GM11168 (cell line): ENCODE measurements around the gene C10orf90.

Source experiments
- in situ Hi-C: fragments of 300-500 bp; cut with MboI; formaldehyde crosslinking; loops from one replicate; pipeline ENCODE4 v1.12.0; 2022; ENCODE audit warnings: low sequenced_read_pairs; ENCODE audit not compliant: unreplicated experiment

The C10orf90 gene

DNA sequence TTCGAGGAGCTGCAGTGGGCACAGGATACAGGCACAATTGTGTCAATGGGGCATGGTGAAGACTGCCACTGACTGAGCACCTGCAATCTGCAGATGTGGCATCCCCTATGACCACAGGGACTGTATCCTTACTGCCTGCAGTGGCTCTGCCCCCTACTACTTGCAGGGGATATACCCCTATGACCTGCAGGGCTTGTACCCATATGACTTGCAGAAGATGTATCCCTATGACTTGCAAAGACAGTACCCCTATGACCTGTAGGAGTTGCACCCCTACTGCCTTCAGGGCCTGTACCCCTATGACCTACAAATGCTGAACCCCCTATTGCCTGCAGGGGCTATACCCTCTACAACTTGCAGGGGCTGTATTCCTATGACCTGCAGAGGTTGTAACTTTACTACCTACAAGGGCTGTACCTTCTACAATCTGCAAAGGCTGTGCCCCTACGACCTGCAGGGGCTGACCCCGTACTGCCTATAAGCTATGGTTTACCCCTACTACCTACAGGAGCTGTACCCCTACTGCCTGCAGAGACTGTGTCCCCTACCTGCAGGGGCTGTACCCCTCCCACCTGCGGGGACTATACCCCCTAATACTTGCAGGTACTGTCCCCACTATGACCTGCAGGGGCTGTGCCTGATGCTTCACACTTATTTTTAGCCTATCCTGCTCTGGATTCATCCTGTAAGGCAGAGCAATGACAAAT is 216.3 kb downstream of the C10orf90 start:
- in situ Hi-C loops, result no loop called here

DNA sequence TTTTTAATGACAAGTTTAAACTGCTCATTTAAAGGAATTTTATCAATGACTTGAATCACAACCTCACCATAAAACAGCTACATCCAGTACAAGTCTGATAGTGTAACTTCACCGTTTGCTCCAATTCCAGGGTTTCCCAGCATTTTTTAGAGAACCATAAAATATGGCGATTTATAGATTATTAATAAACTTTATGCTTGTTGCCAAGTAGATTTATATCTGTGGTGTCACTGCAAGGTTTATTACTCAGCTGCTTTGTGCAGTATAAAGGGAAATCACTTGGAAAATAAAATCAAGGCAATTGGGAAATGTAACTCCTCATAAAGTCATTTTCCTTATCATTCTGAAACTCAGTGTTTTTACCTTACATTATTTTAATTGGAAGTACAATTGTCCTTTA is 218.2 kb downstream of the C10orf90 start:
- in situ Hi-C loops, result no loop called here

DNA sequence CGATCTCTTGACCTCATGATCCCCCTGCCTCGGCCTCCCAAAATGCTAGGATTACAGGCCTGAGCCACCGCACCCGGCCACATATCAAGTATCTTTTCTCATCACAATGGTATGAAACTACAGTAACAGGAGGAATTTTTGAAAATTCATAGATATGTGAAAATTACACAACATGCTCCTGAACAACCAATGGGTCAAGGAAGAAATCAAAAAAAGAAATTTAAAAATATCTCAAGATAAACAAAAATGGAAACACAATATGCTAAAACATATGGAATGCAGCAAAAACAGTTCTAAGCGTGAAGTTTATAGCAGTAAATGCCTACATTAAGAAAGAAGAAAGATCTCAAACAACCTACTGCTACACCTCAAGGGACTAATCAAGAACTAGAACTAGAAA is 222.4 kb downstream of the C10orf90 start:
- in situ Hi-C loops, result no loop called here

DNA sequence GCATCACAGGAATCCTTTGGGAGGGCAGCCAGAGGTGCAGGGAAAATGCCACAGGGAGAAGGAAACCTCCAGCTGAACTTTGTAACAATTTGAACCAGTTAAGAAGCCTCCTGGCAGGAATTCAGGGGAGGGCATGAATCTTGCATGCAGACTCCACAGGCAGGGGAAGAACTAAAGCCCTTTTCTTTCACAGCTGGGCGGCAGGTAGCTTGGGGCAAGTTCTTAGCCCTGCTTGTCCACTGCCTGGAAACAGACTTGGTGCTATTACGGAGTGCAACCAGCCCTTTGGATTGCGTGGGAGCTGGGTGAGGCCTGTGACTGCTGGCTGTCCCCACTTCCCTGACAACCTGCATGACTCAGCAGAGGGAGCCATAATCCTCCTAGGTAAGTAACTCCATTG is 230.6 kb downstream of the C10orf90 start:
- in situ Hi-C loops, result no loop called here

DNA sequence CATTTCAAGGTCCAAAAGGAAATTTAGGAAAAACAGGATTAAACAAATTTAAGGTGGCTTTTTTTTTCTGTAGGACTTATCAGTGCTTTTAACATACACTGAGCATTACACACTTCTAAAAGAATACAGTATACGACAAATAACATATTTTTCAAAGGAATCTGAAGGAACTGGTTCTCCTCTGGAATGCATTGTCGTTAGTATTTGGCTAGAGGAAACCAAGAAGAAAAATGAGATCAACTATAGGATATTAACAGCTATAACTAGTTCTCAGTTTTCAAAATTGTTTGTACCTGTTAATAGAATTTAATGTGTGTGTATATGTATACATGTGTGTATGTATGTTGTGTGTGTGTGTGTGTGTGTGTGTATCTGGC is 232.1 kb downstream of the C10orf90 start:
- in situ Hi-C loops, result no loop called here

DNA sequence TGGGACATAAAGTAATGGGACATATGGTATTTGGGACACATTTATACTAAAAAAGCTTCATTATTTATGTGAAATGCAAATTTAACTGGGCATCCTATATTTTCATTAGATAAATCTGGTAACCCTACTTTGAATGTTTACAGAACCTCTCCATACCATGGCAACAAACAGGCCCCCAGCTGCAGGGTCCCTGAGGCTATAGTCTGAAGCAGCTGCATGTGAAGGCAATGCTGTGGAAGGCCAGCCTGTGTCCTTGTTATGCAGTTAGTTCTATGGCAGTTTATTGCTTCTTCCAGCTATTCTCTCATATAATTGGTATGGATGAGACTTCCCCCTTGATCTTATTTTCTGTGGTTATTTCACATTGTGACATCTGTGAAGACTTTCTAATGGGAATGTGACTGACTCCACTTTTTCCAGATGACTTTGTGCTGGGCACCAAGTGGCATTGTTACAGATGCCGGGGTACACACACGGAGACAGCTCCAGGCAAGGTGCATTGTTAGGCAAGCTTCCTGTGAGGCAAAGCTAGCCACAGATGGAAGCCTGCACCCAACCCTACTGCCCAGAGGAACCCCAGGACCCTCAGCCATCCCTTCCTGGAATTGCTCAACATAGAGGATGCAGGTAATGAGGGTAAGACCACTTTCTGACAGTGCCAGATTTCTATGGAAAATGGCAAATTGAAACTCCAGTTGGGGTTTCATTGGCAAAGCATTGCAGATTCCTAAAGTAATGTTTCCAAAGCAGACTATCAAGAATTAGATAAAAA is 232.7 kb downstream of the C10orf90 start:
- in situ Hi-C loops, result no loop called here

DNA sequence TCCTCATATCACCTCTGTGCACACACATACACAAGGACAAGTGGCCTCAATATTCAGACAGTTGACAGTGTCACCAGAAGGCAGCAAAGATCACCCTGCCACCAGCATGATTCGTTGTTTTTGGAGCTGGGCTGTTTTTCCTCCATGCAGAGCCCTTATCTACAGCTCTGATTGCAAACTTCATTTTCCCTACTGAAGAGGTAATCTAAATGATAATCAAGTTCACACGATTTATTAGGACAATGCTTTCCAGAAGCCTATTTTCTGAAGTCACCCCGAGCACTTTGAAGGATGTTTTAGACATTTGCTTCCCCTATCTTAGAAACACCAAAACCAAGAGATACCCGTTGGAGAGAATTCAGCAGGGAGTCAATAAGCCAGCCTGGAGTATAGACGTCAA is 236.3 kb downstream of the C10orf90 start:
- in situ Hi-C loops, result no loop called here

DNA sequence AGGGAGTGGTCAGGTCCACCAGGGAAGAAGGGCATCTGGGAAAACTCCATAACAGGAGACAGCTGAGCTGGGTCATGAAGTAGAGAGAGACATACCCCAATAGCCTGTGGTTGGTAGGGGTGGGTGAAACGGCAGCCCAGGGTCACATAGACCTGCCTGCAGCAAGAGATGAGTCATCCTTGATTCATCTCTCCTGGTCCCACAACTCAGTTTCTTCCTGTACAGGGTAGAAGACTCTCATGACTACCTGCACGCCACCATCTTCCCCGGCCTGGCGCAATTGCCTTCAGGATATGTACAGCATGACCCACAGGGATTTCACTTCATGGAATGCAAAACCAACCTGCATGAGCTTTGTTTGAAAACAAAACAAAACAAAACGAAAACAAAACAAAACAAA is 237.1 kb downstream of the C10orf90 start:
- in situ Hi-C loops, result no loop called here

DNA sequence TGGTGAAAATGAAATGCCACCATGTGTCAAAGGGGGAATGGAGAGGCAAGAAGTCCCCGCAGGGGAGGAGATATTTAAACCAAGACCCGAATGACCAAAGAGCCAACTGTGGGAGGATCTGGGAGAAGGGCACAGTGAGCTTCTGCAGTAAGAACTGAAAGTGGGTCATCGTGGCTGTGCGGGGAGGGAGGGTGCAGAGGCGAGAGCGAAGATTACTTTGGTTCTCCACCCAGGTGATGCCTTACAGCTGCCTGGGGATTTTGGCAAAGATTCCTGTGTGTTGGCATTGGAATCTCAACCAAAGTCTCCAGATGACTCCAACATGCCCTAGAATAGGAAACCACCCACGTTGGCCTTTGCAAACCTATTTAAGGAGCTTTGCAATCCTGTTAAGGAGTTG is 238.0 kb downstream of the C10orf90 start:
- in situ Hi-C loops, result no loop called here

DNA sequence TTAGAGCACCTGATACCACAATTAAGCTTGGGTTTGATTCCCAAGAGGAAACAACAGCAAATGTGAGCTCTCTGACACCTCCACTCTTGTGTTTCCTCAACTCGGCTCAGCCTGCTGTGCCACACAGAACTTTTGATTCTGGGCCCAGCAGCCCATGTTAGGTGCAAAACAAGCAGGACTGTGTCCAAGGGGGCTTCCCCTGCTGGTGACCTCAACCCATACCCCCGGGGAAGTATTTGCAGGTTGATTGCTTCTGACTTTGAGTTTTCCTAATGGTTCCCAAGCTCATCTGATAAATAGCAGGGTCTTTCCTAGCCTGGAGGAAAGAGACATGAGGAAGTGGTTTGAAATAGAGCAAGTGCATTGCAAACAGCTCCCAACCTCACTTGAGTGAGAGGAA is 238.7 kb downstream of the C10orf90 start:
- in situ Hi-C loops, result no loop called here

DNA sequence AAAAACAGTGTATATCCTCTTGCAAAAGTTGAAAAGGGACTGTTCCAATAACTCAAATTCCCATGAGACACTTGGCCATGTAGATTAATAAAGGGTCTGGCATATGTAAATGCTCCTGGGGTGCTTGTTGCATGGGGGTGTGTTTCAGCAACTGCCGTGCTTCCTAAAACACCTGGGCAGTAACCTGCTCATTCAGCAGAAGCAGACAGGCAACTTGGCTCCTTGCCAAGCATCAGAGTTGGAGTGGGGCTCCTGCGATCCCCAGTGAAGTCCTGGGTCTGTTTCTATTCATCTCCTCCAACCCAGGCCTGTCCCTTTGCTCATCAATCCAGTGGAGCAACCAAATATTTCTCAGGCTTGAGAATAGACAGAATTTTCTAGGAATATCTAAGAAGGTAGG is 240.0 kb downstream of the C10orf90 start:
- in situ Hi-C loops, result no loop called here

DNA sequence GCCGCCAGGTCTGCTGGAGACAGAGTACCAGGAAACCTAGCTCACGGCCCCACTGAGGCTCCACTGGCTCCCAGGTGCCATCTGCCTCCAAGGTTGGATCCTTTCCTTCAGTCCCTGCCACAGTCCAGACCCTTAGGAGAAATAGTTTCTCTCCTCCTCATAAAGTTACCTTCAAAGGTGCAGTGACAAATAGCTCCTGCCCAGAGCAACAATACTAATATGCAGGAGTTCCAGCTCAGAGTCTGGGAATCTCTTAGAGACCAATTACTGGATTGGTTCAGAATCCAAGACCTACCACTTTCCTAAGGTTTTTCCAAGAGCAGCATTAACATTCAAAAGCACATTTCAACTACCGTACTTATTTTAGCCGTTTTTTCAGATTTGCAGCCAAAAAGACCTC is 241.2 kb downstream of the C10orf90 start:
- in situ Hi-C loops, result no loop called here

DNA sequence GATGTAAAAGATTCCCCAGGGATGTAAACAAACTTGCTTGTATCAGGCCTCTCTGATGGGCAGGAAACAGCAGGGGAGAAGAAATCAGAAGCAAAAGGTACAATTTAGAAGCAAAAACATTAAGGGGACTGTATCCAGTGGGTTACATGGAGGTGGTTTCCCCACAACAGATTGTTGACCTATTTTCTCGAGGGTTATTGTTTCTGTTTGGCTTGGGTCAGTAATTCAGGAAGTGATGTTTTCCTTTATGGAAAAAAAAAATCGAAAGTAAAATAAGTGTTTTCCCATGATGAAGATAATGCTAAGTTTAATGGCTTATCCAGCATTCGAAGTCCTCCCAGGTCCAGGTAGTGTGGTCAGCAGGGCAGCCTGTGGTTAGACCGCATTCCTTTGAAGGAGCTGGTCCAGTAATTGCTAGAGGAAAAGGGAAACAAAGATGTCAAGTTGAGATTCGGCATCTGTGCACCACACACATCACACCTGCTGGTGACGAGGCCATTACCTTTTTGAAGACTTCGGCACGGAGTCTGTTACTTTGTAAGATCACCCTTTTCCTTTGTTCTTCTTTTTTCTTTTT is 244.9 kb downstream of the C10orf90 start:
- in situ Hi-C loops, result no loop called here

DNA sequence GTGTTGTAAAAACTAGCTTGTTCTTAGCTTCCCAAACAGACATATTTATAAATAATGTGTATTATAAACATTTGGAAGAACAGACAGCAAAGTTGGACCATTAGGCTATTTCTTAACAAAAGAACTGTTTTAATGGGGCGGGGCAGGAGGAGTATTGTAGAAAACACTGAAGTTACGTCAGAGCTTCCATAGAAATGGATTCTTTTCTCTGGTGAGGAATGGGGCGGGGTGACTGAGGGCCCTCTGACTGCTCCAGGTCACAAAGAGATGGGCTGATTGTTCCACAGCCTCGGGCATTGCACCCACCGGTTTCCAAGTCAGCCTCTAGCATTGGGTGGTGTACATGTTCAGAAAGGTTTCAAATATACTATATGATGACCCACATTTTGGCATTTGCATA is 245.5 kb downstream of the C10orf90 start:
- in situ Hi-C loops, result no loop called here

DNA sequence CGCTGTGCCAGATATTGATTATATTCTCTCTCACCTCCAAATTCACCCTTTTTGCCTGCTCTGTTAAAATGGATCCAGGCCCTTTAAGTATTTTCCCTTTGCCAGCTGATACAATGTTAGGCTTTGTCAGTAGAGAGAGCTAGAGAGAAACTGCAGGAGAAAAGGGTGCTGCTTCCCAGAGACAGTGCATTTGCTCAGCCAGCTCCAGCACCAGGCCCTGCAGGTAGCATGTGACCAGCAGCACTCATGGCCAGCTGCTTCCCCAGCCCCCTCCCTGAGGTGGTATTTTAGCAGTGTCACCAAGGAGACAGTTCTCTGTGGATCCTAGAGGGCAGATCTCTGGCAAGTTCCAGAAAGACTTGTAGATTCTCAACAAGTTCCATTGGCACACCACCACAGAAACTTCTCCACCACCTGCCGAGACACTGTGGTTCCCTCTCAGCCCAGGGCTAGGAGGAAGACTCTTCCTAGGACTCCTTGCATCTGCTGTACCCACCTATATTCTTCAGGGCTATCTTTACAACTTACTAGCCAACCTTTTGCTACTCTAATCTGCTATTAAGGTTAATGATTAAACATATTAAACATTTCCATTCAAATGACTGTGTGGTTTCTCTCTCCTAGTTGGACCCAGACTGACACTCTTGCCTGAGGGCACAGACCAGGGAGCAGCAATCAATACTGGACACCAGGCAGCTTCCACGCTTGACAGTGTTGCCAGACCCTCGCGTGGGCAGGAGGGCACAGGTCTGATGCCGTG is 246.6 kb downstream of the C10orf90 start:
- in situ Hi-C loops, result no loop called here

DNA sequence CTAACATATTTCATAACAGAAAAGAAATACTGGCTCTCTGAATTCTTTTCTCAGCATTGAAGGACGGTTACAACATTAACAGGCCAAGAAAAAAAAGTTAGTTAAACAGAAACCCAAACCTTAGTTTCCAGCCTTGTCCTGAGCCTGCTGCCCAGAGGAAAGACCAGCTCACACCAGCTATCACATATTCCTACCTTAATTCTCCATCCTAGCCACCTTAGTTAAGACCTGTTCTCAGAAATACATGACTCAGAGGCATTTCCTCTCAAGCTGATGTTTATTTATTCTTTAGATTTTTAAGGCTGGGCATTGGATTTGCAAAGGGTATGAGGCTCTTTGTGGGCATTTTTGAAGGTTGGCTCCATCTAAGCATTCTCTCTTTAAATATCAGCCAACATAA is 247.9 kb downstream of the C10orf90 start:
- in situ Hi-C loops, result no loop called here

DNA sequence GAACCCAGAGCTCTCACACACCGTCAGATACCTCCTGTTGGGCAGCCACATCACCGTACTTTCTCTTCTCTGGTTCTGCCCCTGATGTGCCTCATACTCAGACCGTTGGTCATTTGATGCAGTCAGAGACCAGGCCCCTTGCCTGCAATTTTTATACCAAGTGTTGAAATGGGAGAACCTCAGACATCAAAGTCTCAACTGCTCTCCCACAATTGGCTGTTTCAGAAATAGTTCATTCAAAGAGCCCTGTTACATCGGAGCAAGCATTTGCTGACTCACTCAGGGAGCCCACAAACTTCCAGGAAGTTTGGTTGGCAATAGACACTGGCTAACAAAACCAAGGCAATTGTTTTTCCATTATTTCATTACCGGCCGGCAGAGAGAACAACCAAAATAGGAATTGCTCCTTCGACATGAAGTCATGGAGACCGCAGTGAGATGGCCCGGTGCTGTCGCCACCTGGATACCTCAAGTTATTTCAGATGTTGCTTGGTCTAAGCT is 248.7 kb downstream of the C10orf90 start:
- in situ Hi-C loops, result no loop called here

DNA sequence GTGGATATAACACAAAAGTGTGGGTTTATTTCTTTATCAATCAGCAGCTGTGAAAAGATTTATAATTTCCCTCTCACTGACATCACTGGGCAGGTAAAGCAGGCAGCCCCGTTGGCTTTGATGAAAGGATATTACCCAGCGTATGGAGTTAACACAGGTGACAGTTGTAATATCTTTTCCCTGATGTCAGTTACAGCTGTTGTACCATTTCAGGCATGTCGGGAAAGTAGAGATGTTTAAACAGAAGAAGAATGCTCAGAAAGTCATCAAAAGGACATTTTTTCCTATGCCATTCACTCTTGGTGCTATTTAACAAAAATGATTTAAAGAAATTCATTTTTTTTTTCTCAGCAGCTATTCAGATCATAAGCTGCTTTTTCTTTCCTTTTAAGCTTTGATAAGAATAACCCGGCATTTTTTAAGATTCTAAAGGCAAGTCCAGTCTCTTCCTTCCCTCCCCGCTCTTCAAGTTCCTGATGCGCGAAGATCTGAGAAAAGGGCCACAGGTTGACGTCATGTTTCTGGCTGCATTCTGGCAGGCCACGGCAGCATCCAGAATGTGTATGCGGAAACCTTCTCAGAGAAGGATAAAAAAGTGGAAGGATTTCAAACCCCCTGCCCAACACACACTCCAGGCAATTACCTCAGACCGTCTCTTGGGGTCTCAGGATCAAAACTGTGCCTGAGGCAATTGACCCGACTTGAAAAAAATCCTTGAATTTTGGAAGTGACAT is 249.8 kb downstream of the C10orf90 start:
- in situ Hi-C loops, result no loop called here

DNA sequence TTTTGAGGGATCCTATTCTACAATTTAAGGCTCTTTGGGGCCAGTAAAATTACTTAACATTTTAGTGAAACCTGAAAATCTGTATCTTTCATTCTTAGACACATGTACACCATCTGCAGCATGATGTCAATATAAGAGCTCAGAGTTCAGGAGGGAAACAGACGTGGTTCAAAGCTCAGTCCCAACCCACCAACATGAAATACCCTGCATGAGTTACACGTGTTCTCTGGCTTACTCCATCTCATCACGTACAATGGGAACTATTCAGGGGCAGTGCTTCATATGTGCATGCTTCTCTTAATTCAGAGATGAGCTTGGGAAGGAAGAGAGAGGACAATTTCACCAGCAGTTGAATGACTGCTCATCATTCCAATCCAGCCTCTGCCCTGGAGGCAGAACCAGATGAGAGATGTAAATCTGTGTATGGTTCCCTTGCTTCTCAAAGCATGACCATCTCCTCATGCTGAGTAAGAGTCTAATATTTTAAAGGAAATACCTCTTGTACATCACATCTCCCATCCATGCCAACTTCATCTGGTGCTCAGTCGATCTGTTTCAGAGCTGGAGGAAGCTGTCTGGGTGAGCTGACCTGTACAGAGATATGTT is 253.2 kb downstream of the C10orf90 start:
- in situ Hi-C loops, result no loop called here

DNA sequence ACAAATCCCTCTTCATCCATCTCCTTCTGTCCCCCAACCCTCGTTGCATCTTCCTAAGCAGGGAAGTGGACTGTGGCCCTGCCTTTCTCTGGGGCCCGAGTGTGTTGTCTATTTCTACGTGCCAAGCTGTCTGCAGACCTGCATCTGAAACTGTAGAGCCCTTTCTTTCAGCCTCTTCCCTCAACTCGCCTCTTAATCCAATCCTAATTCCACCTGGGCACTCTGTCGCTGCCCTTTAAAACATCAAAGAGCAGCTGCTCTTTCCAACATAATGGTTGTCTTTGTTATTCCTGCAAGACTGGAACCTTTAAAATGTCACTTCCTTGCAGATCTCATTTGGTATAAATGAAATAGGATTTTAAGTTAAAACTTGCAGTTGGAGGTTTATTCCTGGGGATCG is 260.7 kb downstream of the C10orf90 start:
- in situ Hi-C loops, result no loop called here
